ENCODE results near the gene FAM120AOS.

- TF ChIP-seq CTCF (IDR thresholded peaks at IDR 0.05) (no peak), POLR2A (IDR thresholded peaks at IDR 0.05) (peak in 1 of 2 donors; percentile 3)
Observed at GRCh38 chr9:93452710-93453046, 703 bp downstream of the FAM120AOS start.
